K562 (cell line): ENCODE results near the gene PFKP. TPM values are rescaled to one million over a fixed set of nuclear protein-coding genes. Genes with fewer than 3 reads are reported as not detected.

Experiments used
- ATAC-seq: fragments of 200-7000 bp; cut with Tn5 transposase; 3 replicates; pipeline ENCODE4 v1.9.1; 2020; ENCODE audit warnings: moderate library complexity
- BruUV-seq: library from RNA; stranded (reverse); fragments of 400-500 nt; replicated peaks from 2 replicates; lab custom pipeline; 2021; lab: Mats Ljungman, UMichigan
- CTCF ChIA-PET: fragments of 300-600 bp; formaldehyde crosslinking; extraction: SDS; loops from one replicate; lab custom pipeline; 2021; ENCODE audit warnings: low intra/inter-chr PET ratio; lab: Yijun Ruan, JAX
- POLR2A ChIA-PET: fragments of 300-600, 350-650 bp; sonication (Branson Sonifier 250); formaldehyde crosslinking; extraction: SDS; loops from one replicate; lab custom pipeline; 2021; ENCODE audit warnings: antibody characterized with exemption, inconsistent platforms; lab: Yijun Ruan, JAX
- DNase-seq, 4 experiments: peaks; one replicate each; pipeline versions ENCODE4 v3.0.0 to v3.0.0-alpha.2; 2011 to 2018; ENCODE audit warnings: low spot score in 3 of 4, mixed read lengths in 3 of 4; ENCODE audit errors: extremely low read depth in 1 of 4
- FAIRE-seq: peaks from 2 replicates; lab custom pipeline; 2011; peaks lifted over from hg19 to GRCh38; lab: Jason Lieb, UNC
- H2AFZ ChIP-seq: 2 replicates; pipeline ENCODE4 v1.6.0; 2011; ENCODE audit warnings: low read depth, low read length, control low read depth, inconsistent platforms
- H3K27ac ChIP-seq: fragments of 200-600 bp; 3 replicates; pipeline ENCODE4 v1.8.0; 2011; ENCODE audit warnings: low read depth, mild to moderate bottlenecking, control low read depth, inconsistent platforms, low read length, moderate library complexity, mixed read lengths; ENCODE audit errors: extremely low read depth
- H3K27me3 ChIP-seq, 2 experiments: fragments of 300-600 bp in 1 of 2; 2 replicates in 1 of 2; 3 replicates in 1 of 2; pipeline versions ENCODE4 v1.6.0 to v1.8.0; 2011; ENCODE audit warnings: inconsistent platforms in 2 of 2, low read length in 2 of 2, mild to moderate bottlenecking in 1 of 2, mixed read lengths in 1 of 2, moderate library complexity in 1 of 2; ENCODE audit not compliant: control insufficient read depth in 2 of 2, insufficient read depth in 2 of 2
- H3K36me3 ChIP-seq: fragments of 300-600 bp; 3 replicates; pipeline ENCODE4 v1.8.0; 2011; ENCODE audit warnings: mild to moderate bottlenecking, low read length, inconsistent platforms; ENCODE audit not compliant: control insufficient read depth, insufficient read depth
- H3K4me1 ChIP-seq, 2 experiments: fragments of 200-600 bp in 1 of 2; replicated peaks in 1 of 2; 2 replicates in 1 of 2; 3 replicates in 1 of 2; pipeline versions ENCODE4 v1.5.1 to v1.8.0; 2011; ENCODE audit warnings: inconsistent platforms in 2 of 2, low read length in 2 of 2, mild to moderate bottlenecking in 1 of 2, mixed read lengths in 1 of 2, moderate library complexity in 1 of 2; ENCODE audit not compliant: control insufficient read depth in 2 of 2, insufficient read depth in 2 of 2
- H3K4me2 ChIP-seq: 2 replicates; pipeline ENCODE4 v1.6.1; 2011; ENCODE audit warnings: low read length, control low read depth, inconsistent platforms, mixed read lengths; ENCODE audit not compliant: insufficient read depth
- H3K4me3 ChIP-seq: fragments of 200-600 bp; sonication (generic), shearing (Covaris generic); 2 replicates; pipeline ENCODE4 v1.5.1; 2016; ENCODE audit warnings: control low read depth, inconsistent platforms
- H3K79me2 ChIP-seq: fragments of 200-600 bp; 3 replicates; pipeline ENCODE4 v1.8.0; 2011; ENCODE audit warnings: low read length, inconsistent platforms; ENCODE audit not compliant: control insufficient read depth, insufficient read depth
- H3K9ac ChIP-seq, 2 experiments: 2 replicates each; pipeline versions ENCODE4 v1.6.0 to v1.6.1; 2011; ENCODE audit warnings: low read depth in 2 of 2, low read length in 2 of 2, control low read depth in 1 of 2, inconsistent platforms in 1 of 2, mild to moderate bottlenecking in 1 of 2, mixed read lengths in 1 of 2; ENCODE audit not compliant: insufficient read depth in 1 of 2
- H3K9me1 ChIP-seq: one replicate; pipeline ENCODE4 v1.6.0; 2011; ENCODE audit warnings: inconsistent platforms, mild to moderate bottlenecking, low read length, moderate library complexity; ENCODE audit not compliant: control insufficient read depth, insufficient read depth
- H3K9me3 ChIP-seq: replicated peaks from 2 replicates; pipeline ENCODE4 v1.5.1; 2011; ENCODE audit warnings: low read depth, low read length, inconsistent platforms; ENCODE audit not compliant: control insufficient read depth, insufficient read depth
- H4K20me1 ChIP-seq: replicated peaks from 2 replicates; pipeline ENCODE4 v1.6.1; 2011; ENCODE audit warnings: low read length, inconsistent platforms, mixed read lengths; ENCODE audit not compliant: control insufficient read depth, insufficient read depth
- CBFA2T2 ChIP-seq: fragments of 450-650 bp; conservative IDR thresholded peaks from 2 replicates; pipeline ENCODE4 v1.6.1; 2017; ENCODE audit warnings: mild to moderate bottlenecking
- HEY1 ChIP-seq: fragments of 250-450 bp; sonication (Bioruptor Pico); IDR thresholded peaks from 2 replicates; pipeline ENCODE4 v1.5.0; 2020; ENCODE audit warnings: mild to moderate bottlenecking, moderate library complexity, borderline replicate concordance
- MTF1 ChIP-seq: fragments of 250-450 bp; sonication (Bioruptor Pico); IDR thresholded peaks from 2 replicates; pipeline ENCODE4 v1.9.0; 2021; ENCODE audit warnings: moderate library complexity, mild to moderate bottlenecking, inconsistent platforms, borderline replicate concordance
- PATZ1 ChIP-seq: fragments of 250-450 bp; sonication (Bioruptor Pico); IDR thresholded peaks from 2 replicates; pipeline ENCODE4 v1.5.0; 2020; ENCODE audit warnings: mild to moderate bottlenecking, borderline replicate concordance
- PBX2 ChIP-seq, 2 experiments: IDR thresholded peaks in 1 of 2; conservative IDR thresholded peaks in 1 of 2; 2 replicates each; pipeline ENCODE4 v1.6.1; 2016; ENCODE audit warnings: low read depth in 2 of 2, mild to moderate bottlenecking in 1 of 2, missing compliant biosample characterization in 1 of 2, missing genetic modification characterization in 1 of 2, moderate library complexity in 1 of 2
- RFX1 ChIP-seq: fragments of 450-650 bp; IDR thresholded peaks from 2 replicates; pipeline ENCODE4 v1.6.1; 2016; ENCODE audit warnings: mild to moderate bottlenecking, moderate library complexity
- TBL1XR1 ChIP-seq, 2 experiments: IDR thresholded peaks; 2 replicates each; pipeline ENCODE4 v1.6.1; 2012; ENCODE audit warnings: improper control_type of control experiment in 2 of 2, low read length in 2 of 2, mild to moderate bottlenecking in 1 of 2
- TEAD1 ChIP-seq, 2 experiments: fragments of 450-650 bp in 1 of 2; sonication (generic) in 1 of 2; formaldehyde crosslinking; IDR thresholded peaks; 2 replicates each; pipeline versions ENCODE4 v1.4.0 to v1.8.0; 2020 to 2022; ENCODE audit warnings: mild to moderate bottlenecking in 2 of 2, missing genetic modification reagents in 1 of 2
- ZBTB11 ChIP-seq, 3 experiments: fragments of 200-800 bp in 1 of 3; fragments of 250-450 bp in 1 of 3; fragments of 450-650 bp in 1 of 3; sonication (Bioruptor Pico) in 1 of 3; sonication (Bioruptor generic) in 1 of 3; formaldehyde crosslinking in 1 of 3; IDR thresholded peaks; 2 replicates each; pipeline versions ENCODE4 v1.6.1 to v1.8.0; 2016 to 2022; ENCODE audit warnings: mild to moderate bottlenecking in 2 of 3, missing genetic modification characterization in 2 of 3, missing compliant biosample characterization in 1 of 3, moderate library complexity in 1 of 3
- ZNF24 ChIP-seq: fragments of 450-650 bp; IDR thresholded peaks from 2 replicates; pipeline ENCODE4 v1.6.1; 2016
- ZNF551 ChIP-seq: fragments of 250-450 bp; sonication (Bioruptor Pico); IDR thresholded peaks from 2 replicates; pipeline ENCODE4 v1.5.0; 2021; ENCODE audit warnings: mild to moderate bottlenecking, moderate library complexity
- WGBS: fragments of 100-300 bp; shearing (Covaris generic); methylation state at CpG from one replicate; pipeline ENCODE4 v1.1.6; 2016; ENCODE audit warnings: low coverage, mixed read lengths; ENCODE audit not compliant: insufficient coverage; ENCODE audit errors: missing lambda C conversion rate; 5-methylcytosine and 5-hydroxymethylcytosine counted together
- in situ Hi-C: fragments of 300-500 bp; cut with MboI; formaldehyde crosslinking; loops from 4 replicates; pipeline ENCODE4 v1.15.0; 2018; ENCODE audit warnings: inconsistent platforms, mixed read lengths
- intact Hi-C: fragments of 100-400 bp; cut with micrococcal nuclease; formaldehyde crosslinking; loops from 2 replicates; pipeline ENCODE4 v1.14.2; 2022
- polyA plus RNA-seq, 8 experiments: library from polyadenylated mRNA; depleted of rRNA in 4 of 8; stranded (reverse) in 5 of 8; unstranded in 3 of 8; fragments of >200 nt; fragmentation: Nextera tagmentation in 2 of 8; fragmentation: Illumina TruSeq in 1 of 8; extraction: Ambion mirVana in 2 of 8; extraction: Trizol in 1 of 8; gene quantifications; 2 replicates each; pipeline versions ENCODE4 v1.2.1 to v1.2.3, GENCODE V29; 2011 to 2014; ENCODE audit warnings: inconsistent platforms in 1 of 8, missing spikeins in 1 of 8
- total RNA-seq, 7 experiments: library from RNA; depleted of rRNA in 6 of 7; stranded (reverse); fragments of >200 nt in 6 of 7; fragmentation: Illumina TruSeq in 2 of 7; extraction: Trizol in 2 of 7; gene quantifications; 2 replicates each; pipeline versions ENCODE4 v1.2.1 to v1.2.3, GENCODE V29; 2011 to 2021; ENCODE audit warnings: low replicate concordance in 1 of 7

Gene PFKP
- total and polyA plus RNA-seq, 9 of the 15 experiments (the other 6 are each of a cell fraction or from before 2014, with no cell fraction given): 23.5 to 116 (median 62.1) TPM

GRCh38 chr10:3146289-3146688 is 78.9 kb downstream of the PFKP start:
- FAIRE-seq: no peak
- Histone ChIP-seq H3K27me3 (no peaks in the 10 kb centered on the region), H3K9me1 (no peaks in the 10 kb centered on the region), H3K9ac (no peak overlapping the region), H4K20me1 (no peaks in the 10 kb centered on the region), H3K9me3 (no peaks in the 10 kb centered on the region), H3K4me2 (no peak overlapping the region), H3K4me1 (no peaks in the 10 kb centered on the region), H3K4me3 (no peak overlapping the region), H3K79me2 (no peaks in the 10 kb centered on the region), H2AFZ (no peak overlapping the region), H3K27ac (no peak overlapping the region), H3K36me3 (peaks cover 87% of the 10 kb centered on the region; the same call in 2 of the 3 replicates)
- ChIA-PET CTCF (no interaction called here), POLR2A (no interaction called here)
- in situ Hi-C loops: no loop called here
- no peak for DNase-seq
- ATAC-seq: no peak
- 84% methylated on average over 8 of the region's 8 CpGs for WGBS
- intact Hi-C loops: no loop called here
- no TSS peak for BruUV-seq
- TF ChIP-seq RFX1 (no peak), ZBTB11 (CRISPR knock-in tag; IDR thresholded peaks at IDR 0.05) (no peak), ZNF24 (no peak), HEY1 (CRISPR knock-in tag) (no peak), CBFA2T2 (no peak), ZNF551 (CRISPR knock-in tag) (no peak), TEAD1 (CRISPR knock-in tag; IDR thresholded peaks at IDR 0.05) (no peak), PATZ1 (no peak), PBX2 (CRISPR knock-in tag; IDR thresholded peaks at IDR 0.05; ENCODE audit: low read depth) (no peak), PBX2 (tag; conservative IDR thresholded peaks at IDR 0.05; ENCODE audit: low read depth) (no peak), TBL1XR1 (IDR thresholded peaks at IDR 0.05; ENCODE audit: low read length in 2 of 2) (no peak), MTF1 (CRISPR knock-in tag) (no peak)
